Esophagus muscularis mucosa (tissue), 3 donors: ENCODE results near the gene DNTTIP2.

Experiments used
- POLR2A ChIP-seq: fragments of 450-650 bp; IDR thresholded peaks from one replicate; pipeline ENCODE4 v1.6.1; 2017; ENCODE audit warnings: antibody characterized with exemption, moderate library complexity, mild to moderate bottlenecking, low read depth
- POLR2AphosphoS5 ChIP-seq, 2 donors: sonication (generic); formaldehyde crosslinking; IDR thresholded peaks; one replicate each; pipeline ENCODE4 v1.6.1; 2017; ENCODE audit warnings: antibody characterized with exemption in 2 of 2
- TF ChIP-seq, protein P1 (sequence below), 3 experiments: fragments of 200-600 bp in 2 of 3; fragments of 450-650 bp in 1 of 3; sonication (generic) in 2 of 3; IDR thresholded peaks; one replicate each; pipeline ENCODE4 v1.5.1; 2017 to 2019; ENCODE audit warnings: antibody characterized with exemption in 3 of 3, mild to moderate bottlenecking in 2 of 3, moderate library complexity in 1 of 3

DNA sequence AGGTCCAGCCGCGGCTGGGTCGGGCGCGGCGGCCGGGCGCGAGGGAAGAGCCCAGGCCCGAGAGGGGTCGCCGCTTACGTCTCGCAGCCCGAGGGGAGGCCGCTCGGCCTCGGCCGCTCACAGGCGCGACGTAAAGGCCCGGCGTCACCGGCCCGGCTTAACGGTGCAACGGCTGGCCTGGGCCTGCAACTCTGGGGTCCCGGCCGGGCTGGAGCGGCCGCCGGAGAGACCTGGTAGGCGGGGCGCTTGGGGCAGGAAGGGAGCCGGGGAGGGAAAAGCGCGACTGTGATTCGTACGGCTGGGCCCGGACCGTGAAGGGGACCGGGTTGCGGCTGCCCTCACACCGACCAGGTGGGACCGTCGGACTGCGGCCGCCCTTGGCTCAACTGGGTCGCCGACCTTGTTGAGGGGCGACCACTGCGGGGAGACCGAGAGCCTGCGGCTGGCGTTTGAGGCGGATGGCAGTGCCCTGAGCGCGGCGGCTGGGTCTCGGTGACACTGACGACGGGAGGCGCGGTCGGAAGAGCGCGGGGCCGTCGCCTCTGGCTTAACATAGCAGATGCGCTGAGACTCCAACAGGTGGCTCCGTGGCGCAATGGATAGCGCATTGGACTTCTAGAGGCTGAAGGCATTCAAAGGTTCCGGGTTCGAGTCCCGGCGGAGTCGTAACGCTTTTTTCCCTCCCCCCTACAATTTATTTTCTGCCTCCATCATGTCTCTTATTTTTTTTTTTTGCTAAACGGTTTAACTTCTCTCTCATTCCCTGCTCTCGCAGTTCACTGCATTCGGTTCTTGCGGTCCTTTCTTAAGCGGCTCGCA, 31.8 kb downstream of the DNTTIP2 start:
- TF ChIP-seq POLR2AphosphoS5 (IDR thresholded peaks at IDR 0.05) (peak; percentile 74 to 85), POLR2A (peak; percentile 29)
- TF ChIP-seq, protein P1, sequence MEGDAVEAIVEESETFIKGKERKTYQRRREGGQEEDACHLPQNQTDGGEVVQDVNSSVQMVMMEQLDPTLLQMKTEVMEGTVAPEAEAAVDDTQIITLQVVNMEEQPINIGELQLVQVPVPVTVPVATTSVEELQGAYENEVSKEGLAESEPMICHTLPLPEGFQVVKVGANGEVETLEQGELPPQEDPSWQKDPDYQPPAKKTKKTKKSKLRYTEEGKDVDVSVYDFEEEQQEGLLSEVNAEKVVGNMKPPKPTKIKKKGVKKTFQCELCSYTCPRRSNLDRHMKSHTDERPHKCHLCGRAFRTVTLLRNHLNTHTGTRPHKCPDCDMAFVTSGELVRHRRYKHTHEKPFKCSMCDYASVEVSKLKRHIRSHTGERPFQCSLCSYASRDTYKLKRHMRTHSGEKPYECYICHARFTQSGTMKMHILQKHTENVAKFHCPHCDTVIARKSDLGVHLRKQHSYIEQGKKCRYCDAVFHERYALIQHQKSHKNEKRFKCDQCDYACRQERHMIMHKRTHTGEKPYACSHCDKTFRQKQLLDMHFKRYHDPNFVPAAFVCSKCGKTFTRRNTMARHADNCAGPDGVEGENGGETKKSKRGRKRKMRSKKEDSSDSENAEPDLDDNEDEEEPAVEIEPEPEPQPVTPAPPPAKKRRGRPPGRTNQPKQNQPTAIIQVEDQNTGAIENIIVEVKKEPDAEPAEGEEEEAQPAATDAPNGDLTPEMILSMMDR (IDR thresholded peaks at IDR 0.05), result peak in 1 of 3 experiments; percentile 4
